Neural progenitor cell (in vitro differentiated cells): ENCODE measurements around the gene RPA1. TPM values are rescaled to one million over a fixed set of nuclear protein-coding genes. Genes with fewer than 3 reads are reported as not detected.

ENCODE experiments used
- DNase-seq: peaks from one replicate; pipeline ENCODE4 v3.0.0-alpha.2; 2016; ENCODE audit warnings: low spot score
- H2AFZ ChIP-seq: fragments of 200-600 bp; sonication (generic); replicated peaks from 2 replicates; pipeline ENCODE4 v1.6.1; 2016; ENCODE audit warnings: antibody characterized with exemption
- H3F3A ChIP-seq: fragments of 200-600 bp; sonication (generic); 2 replicates; pipeline ENCODE4 v1.6.1; 2016; ENCODE audit warnings: antibody characterized with exemption, low read depth
- H3K27ac ChIP-seq: fragments of 200-600 bp; sonication (generic); 2 replicates; pipeline ENCODE4 v1.5.1; 2016; ENCODE audit warnings: mild to moderate bottlenecking
- H3K27me3 ChIP-seq: fragments of 200-600 bp; sonication (generic); 2 replicates; pipeline ENCODE4 v1.6.1; 2016; ENCODE audit warnings: mild to moderate bottlenecking, moderate library complexity
- H3K36me3 ChIP-seq: fragments of 200-600 bp; sonication (generic); 2 replicates; pipeline ENCODE4 v1.5.1; 2016
- H3K4me1 ChIP-seq: fragments of 200-600 bp; sonication (generic); 2 replicates; pipeline ENCODE4 v1.6.1; 2016; ENCODE audit warnings: mixed run types
- H3K4me2 ChIP-seq: fragments of 200-600 bp; sonication (generic); 2 replicates; pipeline ENCODE4 v1.6.1; 2016
- H3K4me3 ChIP-seq: fragments of 200-600 bp; sonication (generic); 2 replicates; pipeline ENCODE4 v1.5.1; 2016
- H3K79me2 ChIP-seq: fragments of 200-600 bp; sonication (generic); 2 replicates; pipeline ENCODE4 v1.6.1; 2016; ENCODE audit warnings: low read depth
- H3K9ac ChIP-seq: fragments of 200-600 bp; sonication (generic); 2 replicates; pipeline ENCODE4 v1.6.1; 2016
- H3K9me3 ChIP-seq: fragments of 200-600 bp; sonication (generic); 2 replicates; pipeline ENCODE4 v1.5.1; 2016; ENCODE audit warnings: low read depth
- H4K20me1 ChIP-seq: fragments of 200-600 bp; sonication (generic); 2 replicates; pipeline ENCODE4 v1.6.1; 2016; ENCODE audit warnings: low read depth
- H3K27ac Mint-ChIP-seq: 3 replicates; pipeline ENCODE4 v1.8.0; 2021; ENCODE audit warnings: mixed read lengths
- H3K27me3 Mint-ChIP-seq: 2 replicates; pipeline ENCODE4 v1.8.0; 2022; ENCODE audit warnings: low read depth, mild to moderate bottlenecking, inconsistent platforms, moderate library complexity, mixed read lengths; ENCODE audit not compliant: insufficient read depth
- H3K36me3 Mint-ChIP-seq: 3 replicates; pipeline ENCODE4 v1.8.0; 2021; ENCODE audit warnings: mixed read lengths
- H3K4me1 Mint-ChIP-seq: 3 replicates; pipeline ENCODE4 v1.8.0; 2021; ENCODE audit warnings: mixed read lengths
- H3K4me3 Mint-ChIP-seq: 3 replicates; pipeline ENCODE4 v1.8.0; 2021; ENCODE audit warnings: mild to moderate bottlenecking, moderate library complexity, mixed read lengths
- H3K9me3 Mint-ChIP-seq: 3 replicates; pipeline ENCODE4 v1.8.0; 2020; ENCODE audit warnings: mixed read lengths
- CTCF ChIP-seq: fragments of 200-600 bp; sonication (generic); IDR thresholded peaks from 2 replicates; pipeline ENCODE4 v1.5.1; 2017; ENCODE audit warnings: antibody characterized with exemption, mild to moderate bottlenecking
- EZH2 ChIP-seq: fragments of 200-600 bp; sonication (generic); IDR thresholded peaks from 2 replicates; pipeline ENCODE4 v1.6.1; 2017; ENCODE audit warnings: antibody characterized with exemption, mild to moderate bottlenecking, moderate library complexity
- EZH2phosphoT487 ChIP-seq: fragments of 200-600 bp; sonication (generic); IDR thresholded peaks from 2 replicates; pipeline ENCODE4 v1.6.1; 2017; ENCODE audit warnings: antibody characterized with exemption
- total RNA-seq: library from RNA; depleted of rRNA; stranded (reverse); fragments of >200 nt; gene quantifications from 2 replicates; pipeline ENCODE4 v1.2.3, GENCODE V29; 2015; ENCODE audit warnings: low replicate concordance

Gene RPA1
- total RNA-seq, 1 donor from 2014 or later, result 94.4 TPM

- no peak for DNase-seq
- Histone ChIP-seq H3K4me1 (peaks cover 32% of the 10 kb centered on the region), H3K79me2 (no peaks in the 10 kb centered on the region), H3K4me3 (no peak overlapping the region), H2AFZ (no peak overlapping the region), H3K4me2 (peak overlapping the region; percentile 42), H3F3A (peaks cover 12% of the 10 kb centered on the region), H3K27ac (no peak overlapping the region), H3K9ac (no peak overlapping the region), H3K36me3 (no peaks in the 10 kb centered on the region), H3K27me3 (no peaks in the 10 kb centered on the region), H3K9me3 (no peaks in the 10 kb centered on the region), H4K20me1 (no peaks in the 10 kb centered on the region)
- no peak overlapping the region for H3K4me3 Mint-ChIP-seq
- H3K9me3 Mint-ChIP-seq, result no peaks in the 10 kb centered on the region
- no peaks in the 10 kb centered on the region for H3K36me3 Mint-ChIP-seq
- no peak overlapping the region for H3K27ac Mint-ChIP-seq
- TF ChIP-seq CTCF, result no peak
- no peak for TF ChIP-seq EZH2
- TF ChIP-seq EZH2phosphoT487, result no peak
- H3K27me3 Mint-ChIP-seq, result peaks cover 6% of the 10 kb centered on the region
- peaks cover 28% of the 10 kb centered on the region for H3K4me1 Mint-ChIP-seq
Observed at GRCh38 chr17:1942066-1942365, 112.2 kb downstream of the RPA1 start.

DNA sequence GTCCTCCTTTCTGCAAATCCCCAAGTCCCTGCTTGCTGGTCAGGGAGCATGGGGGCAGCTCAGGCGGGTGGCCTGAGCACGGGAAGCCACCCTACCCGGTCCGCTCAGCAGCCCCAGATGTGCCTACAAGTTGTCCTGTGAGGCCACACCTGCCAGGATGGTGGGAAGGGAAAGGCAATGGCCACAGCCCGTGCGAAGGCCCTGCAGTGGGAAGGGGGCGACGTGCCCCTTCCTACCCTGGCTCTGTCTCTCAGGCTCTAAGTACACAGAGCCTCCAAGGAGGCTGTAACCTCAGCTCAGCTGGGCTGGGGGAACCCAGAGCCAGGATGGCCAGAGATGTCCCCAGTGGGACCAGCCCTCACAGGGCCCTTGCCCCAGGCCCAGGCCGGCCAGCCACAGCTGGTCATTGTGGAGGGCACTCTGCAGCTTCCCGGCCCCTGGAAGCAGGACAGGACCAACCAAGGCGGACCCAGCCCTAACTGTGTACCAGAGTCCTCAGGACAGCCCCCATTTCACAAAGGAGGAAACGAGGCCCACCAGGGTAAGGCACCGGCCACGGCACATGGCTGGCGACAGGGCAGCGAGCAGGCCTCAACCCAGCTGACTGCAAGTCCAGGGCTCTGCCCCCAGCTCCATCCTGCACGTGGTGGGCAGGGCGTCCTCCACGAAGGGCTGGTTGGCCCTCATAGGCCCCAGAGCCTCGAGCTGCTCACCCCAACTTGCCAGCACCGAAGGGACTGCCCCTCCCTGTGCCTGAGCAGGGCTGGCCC, 113.0 kb downstream of the RPA1 start:
- Mint-ChIP-seq H3K36me3 (no peaks in the 10 kb centered on the region), H3K4me1 (peaks cover 36% of the 10 kb centered on the region), H3K27me3 (peaks cover 6% of the 10 kb centered on the region), H3K27ac (no peak overlapping the region), H3K4me3 (no peak overlapping the region), H3K9me3 (no peaks in the 10 kb centered on the region)
- no peak for TF ChIP-seq CTCF
- TF ChIP-seq EZH2phosphoT487, result no peak
- no peak for TF ChIP-seq EZH2
- Histone ChIP-seq H3K27me3 (no peaks in the 10 kb centered on the region), H3K27ac (no peak overlapping the region), H4K20me1 (no peaks in the 10 kb centered on the region), H3K9me3 (no peaks in the 10 kb centered on the region), H3K9ac (no peak overlapping the region), H2AFZ (no peak overlapping the region), H3K4me1 (peaks cover 40% of the 10 kb centered on the region), H3K4me3 (no peak overlapping the region), H3K79me2 (no peaks in the 10 kb centered on the region), H3K36me3 (no peaks in the 10 kb centered on the region), H3F3A (peaks cover 12% of the 10 kb centered on the region), H3K4me2 (no peak overlapping the region)
- no peak for DNase-seq

- Histone ChIP-seq H3K4me1 (peaks cover 46% of the 10 kb centered on the region), H3K36me3 (no peaks in the 10 kb centered on the region), H3K79me2 (no peaks in the 10 kb centered on the region), H3K4me2 (no peak overlapping the region), H3K4me3 (no peak overlapping the region), H4K20me1 (no peaks in the 10 kb centered on the region), H3F3A (peaks cover 12% of the 10 kb centered on the region), H3K27ac (no peak overlapping the region), H3K9ac (no peak overlapping the region), H3K9me3 (no peaks in the 10 kb centered on the region), H3K27me3 (no peaks in the 10 kb centered on the region), H2AFZ (no peak overlapping the region)
- no peak overlapping the region for H3K4me3 Mint-ChIP-seq
- no peak for DNase-seq
- no peaks in the 10 kb centered on the region for H3K9me3 Mint-ChIP-seq
- H3K27me3 Mint-ChIP-seq, result peaks cover 6% of the 10 kb centered on the region
- peak overlapping the region; percentile 29 for H3K27ac Mint-ChIP-seq
- H3K36me3 Mint-ChIP-seq, result no peaks in the 10 kb centered on the region
- TF ChIP-seq EZH2 (no peak), CTCF (no peak), EZH2phosphoT487 (no peak)
- peaks cover 42% of the 10 kb centered on the region for H3K4me1 Mint-ChIP-seq
Observed at GRCh38 chr17:1943436-1943831, 113.6 kb downstream of the RPA1 start.
